Caco-2 (cell line): Measurements from ENCODE around the gene TRAPPC4. TPM values are rescaled to one million over a fixed set of nuclear protein-coding genes. Genes with fewer than 3 reads are reported as not detected.

Source experiments
- BruUV-seq: library from RNA; stranded (reverse); fragments of 400-500 nt; replicated peaks from 2 replicates; lab custom pipeline; 2021; lab: Mats Ljungman, UMichigan
- CTCF ChIA-PET: fragments of 300-600 bp; sonication (Branson Sonifier 250); formaldehyde crosslinking; loops from one replicate; lab custom pipeline; 2022; ENCODE audit warnings: antibody characterized with exemption; lab: Charles Lee
- POLR2A ChIA-PET: fragments of 300-600 bp; sonication (Branson Sonifier 250); formaldehyde crosslinking; loops from one replicate; lab custom pipeline; 2022; ENCODE audit warnings: antibody characterized with exemption; lab: Charles Lee
- DNase-seq, 2 experiments: peaks; one replicate each; pipeline versions ENCODE4 v3.0.0 to v3.0.0-alpha.2; 2020 to 2022
- H3K27me3 ChIP-seq: replicated peaks from 2 replicates; pipeline ENCODE4 v1.6.0; 2011; ENCODE audit warnings: low read length; ENCODE audit not compliant: control insufficient read depth, insufficient read depth
- H3K36me3 ChIP-seq: 2 replicates; pipeline ENCODE4 v1.5.1; 2011; ENCODE audit warnings: low read length; ENCODE audit not compliant: control insufficient read depth, insufficient read depth
- H3K4me1 ChIP-seq: fragments of 250-450 bp; sonication (Bioruptor Pico); 2 replicates; pipeline ENCODE4 v1.5.1; 2020; ENCODE audit warnings: mild to moderate bottlenecking
- H3K4me3 ChIP-seq: 2 replicates; pipeline ENCODE4 v1.5.1; 2011; ENCODE audit warnings: low read depth, mild to moderate bottlenecking, control low read depth, low read length
- H3K9me3 ChIP-seq: fragments of 250-450 bp; sonication (Bioruptor Pico); 2 replicates; pipeline ENCODE4 v1.5.1; 2020; ENCODE audit warnings: mild to moderate bottlenecking, moderate library complexity
- H3K27ac Mint-ChIP-seq: one replicate; pipeline ENCODE4 v1.8.0; 2022; ENCODE audit warnings: mixed read lengths; ENCODE audit not compliant: unreplicated experiment
- H3K27me3 Mint-ChIP-seq: one replicate; pipeline ENCODE4 v1.8.0; 2022; ENCODE audit warnings: mixed read lengths; ENCODE audit not compliant: insufficient read depth, unreplicated experiment
- H3K36me3 Mint-ChIP-seq: one replicate; pipeline ENCODE4 v1.8.0; 2022; ENCODE audit warnings: mild to moderate bottlenecking, mixed read lengths; ENCODE audit not compliant: insufficient read depth, unreplicated experiment
- H3K4me1 Mint-ChIP-seq: one replicate; pipeline ENCODE4 v1.8.0; 2022; ENCODE audit warnings: low read depth, mixed read lengths; ENCODE audit not compliant: unreplicated experiment
- H3K4me3 Mint-ChIP-seq: one replicate; pipeline ENCODE4 v1.8.0; 2022; ENCODE audit warnings: mild to moderate bottlenecking, moderate library complexity, mixed read lengths; ENCODE audit not compliant: unreplicated experiment
- H3K9me3 Mint-ChIP-seq: one replicate; pipeline ENCODE4 v1.8.0; 2022; ENCODE audit warnings: mixed read lengths; ENCODE audit not compliant: unreplicated experiment
- CTCF ChIP-seq, 2 experiments: fragments of 200-600 bp in 1 of 2; IDR thresholded peaks; 1 replicate in 1 of 2; 2 replicates in 1 of 2; pipeline versions ENCODE4 v1.5.1 to v1.8.0; 2011 to 2022; ENCODE audit warnings: antibody characterized with exemption in 1 of 2, control low read depth in 1 of 2, inconsistent platforms in 1 of 2, low read depth in 1 of 2, low read length in 1 of 2, mild to moderate bottlenecking in 1 of 2, moderate library complexity in 1 of 2; ENCODE audit not compliant: insufficient read depth in 1 of 2, severe bottlenecking in 1 of 2, unreplicated experiment in 1 of 2
- intact Hi-C: fragments of 100-400 bp; cut with micrococcal nuclease; formaldehyde crosslinking; loops from one replicate; pipeline ENCODE4 v1.10.0; 2022; ENCODE audit not compliant: unreplicated experiment
- total RNA-seq: library from RNA; stranded (reverse); gene quantifications from 2 replicates; pipeline ENCODE4 v1.2.3, GENCODE V29; 2022

The TRAPPC4 gene
- total RNA-seq, 1 experiment from 2014 or later: 118 TPM

GRCh38 chr11:118973985-118974384, 44.6 kb upstream of the TRAPPC4 start:
- Histone ChIP-seq H3K4me3 (no peak overlapping the region), H3K9me3 (no peaks in the 10 kb centered on the region), H3K27me3 (no peaks in the 10 kb centered on the region), H3K36me3 (no peaks in the 10 kb centered on the region), H3K4me1 (peaks cover 6% of the 10 kb centered on the region)
- H3K4me3 Mint-ChIP-seq: no peak overlapping the region
- CTCF ChIA-PET: interaction anchor here (0.6 to 1.1 kb wide), 3 partner anchors 12 to 1145 kb away, joined by 3 to 5 read pairs (median 3); no protein-coding TSS in a partner anchor
- peaks cover 5% of the 10 kb centered on the region for H3K36me3 Mint-ChIP-seq
- POLR2A ChIA-PET: interaction anchor here (0.6 to 1.0 kb wide), 4 partner anchors 25 to 65 kb away, joined by 3 to 13 read pairs (median 4); no protein-coding TSS in a partner anchor
- H3K27ac Mint-ChIP-seq: no peak overlapping the region
- no peak for DNase-seq
- peaks cover 18% of the 10 kb centered on the region for H3K9me3 Mint-ChIP-seq
- intact Hi-C loops: no loop called here
- no peaks in the 10 kb centered on the region for H3K27me3 Mint-ChIP-seq
- peaks cover 16% of the 10 kb centered on the region for H3K4me1 Mint-ChIP-seq
- BruUV-seq: no TSS peak
- no peak for TF ChIP-seq CTCF (IDR thresholded peaks at IDR 0.05; ENCODE audit: insufficient read depth in 1 of 2, low read depth in 1 of 2, low read length in 1 of 2, severe bottlenecking in 1 of 2, unreplicated experiment in 1 of 2)

DNA sequence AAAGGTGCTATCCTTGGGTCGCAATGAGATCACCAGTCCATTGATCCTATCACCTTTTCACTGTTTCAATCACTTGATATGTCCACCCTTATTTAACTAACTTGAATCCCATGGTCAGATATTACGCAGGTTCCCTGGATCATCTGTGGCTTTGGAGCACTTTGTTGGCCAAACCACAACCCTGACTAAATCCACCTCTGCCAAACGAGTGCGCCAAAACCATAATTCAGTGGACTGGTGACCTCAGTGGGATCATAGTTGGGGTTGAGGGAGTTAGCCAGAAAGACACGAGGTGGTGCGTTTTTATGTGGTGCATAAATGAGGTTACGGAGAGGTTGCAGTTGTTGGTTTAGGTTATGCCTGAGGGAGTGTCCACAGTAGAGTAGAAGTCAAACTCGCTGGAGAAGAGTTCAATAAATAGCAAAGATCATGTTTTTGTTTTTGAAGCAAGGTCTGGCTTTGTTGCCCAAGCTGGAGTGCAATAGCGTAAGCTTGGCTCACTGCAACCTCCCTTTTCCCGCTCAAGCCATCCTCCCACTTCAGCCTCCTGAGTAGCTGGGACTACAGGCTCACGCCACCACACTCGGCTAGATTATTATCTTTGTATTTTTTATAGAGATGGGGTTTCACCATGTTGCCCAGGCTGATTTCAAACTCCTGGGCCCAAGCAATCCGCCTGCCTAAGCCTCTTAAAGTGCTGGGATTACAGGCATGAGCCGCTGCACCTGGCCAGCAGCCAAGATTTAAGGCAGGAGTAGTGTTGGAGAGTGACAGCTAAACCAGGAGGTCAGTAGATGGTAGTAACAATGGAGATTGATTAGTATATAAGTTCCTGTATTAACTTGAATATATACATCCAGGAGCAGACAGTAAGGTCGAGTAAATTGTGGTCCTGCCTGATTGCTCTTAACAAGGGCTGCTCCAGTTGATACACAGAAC, 42.5 kb upstream of the TRAPPC4 start:
- Mint-ChIP-seq H3K4me1 (peaks cover 16% of the 10 kb centered on the region), H3K27ac (no peak overlapping the region), H3K4me3 (no peak overlapping the region), H3K36me3 (no peaks in the 10 kb centered on the region), H3K27me3 (no peaks in the 10 kb centered on the region), H3K9me3 (peaks cover 10% of the 10 kb centered on the region)
- no peaks in the 10 kb centered on the region for H3K36me3 ChIP-seq
- intact Hi-C loops: no loop called here
- H3K9me3 ChIP-seq: no peaks in the 10 kb centered on the region
- no peak for DNase-seq
- no peak overlapping the region for H3K4me3 ChIP-seq
- no peaks in the 10 kb centered on the region for H3K27me3 ChIP-seq
- ChIA-PET POLR2A (no interaction called here), CTCF (no interaction called here)
- H3K4me1 ChIP-seq: peaks cover 6% of the 10 kb centered on the region
- no peak for TF ChIP-seq CTCF (IDR thresholded peaks at IDR 0.05; ENCODE audit: insufficient read depth in 1 of 2, low read depth in 1 of 2, low read length in 1 of 2, severe bottlenecking in 1 of 2, unreplicated experiment in 1 of 2)
- BruUV-seq: no TSS peak

GRCh38 chr11:118979434-118979833, 39.1 kb upstream of the TRAPPC4 start:
- no peaks in the 10 kb centered on the region for H3K27me3 Mint-ChIP-seq
- Histone ChIP-seq H3K9me3 (no peaks in the 10 kb centered on the region), H3K36me3 (no peaks in the 10 kb centered on the region), H3K4me3 (no peak overlapping the region), H3K27me3 (no peaks in the 10 kb centered on the region), H3K4me1 (no peaks in the 10 kb centered on the region)
- no peak overlapping the region for H3K27ac Mint-ChIP-seq
- no TSS peak for BruUV-seq
- DNase-seq: no peak
- H3K4me3 Mint-ChIP-seq: no peak overlapping the region
- peaks cover 7% of the 10 kb centered on the region for H3K4me1 Mint-ChIP-seq
- H3K9me3 Mint-ChIP-seq: no peaks in the 10 kb centered on the region
- H3K36me3 Mint-ChIP-seq: no peaks in the 10 kb centered on the region
- ChIA-PET CTCF (no interaction called here), POLR2A (no interaction called here)
- intact Hi-C loops: no loop called here
- TF ChIP-seq CTCF (IDR thresholded peaks at IDR 0.05; ENCODE audit: insufficient read depth in 1 of 2, low read depth in 1 of 2, low read length in 1 of 2, severe bottlenecking in 1 of 2, unreplicated experiment in 1 of 2): no peak
